Transverse colon (tissue), 4 donors: ENCODE data around the gene KIAA0232. TPM values are rescaled to one million over a fixed set of nuclear protein-coding genes. Genes with fewer than 3 reads are reported as not detected.

Experiments used
- DNase-seq: peaks from one replicate; pipeline ENCODE4 v3.0.0-alpha.2; 2019
- H3K27ac ChIP-seq, 4 donors: fragments of 200-600 bp; sonication (generic); 2 replicates each; pipeline ENCODE4 v1.5.1; 2016 to 2018; ENCODE audit warnings: inconsistent platforms in 4 of 4
- H3K27me3 ChIP-seq: fragments of 200-600 bp; sonication (generic); 2 replicates; pipeline ENCODE4 v1.5.1; 2017; ENCODE audit warnings: inconsistent platforms
- H3K36me3 ChIP-seq, 4 donors: fragments of 200-600 bp; sonication (generic); 2 replicates each; pipeline ENCODE4 v1.5.1; 2017 to 2019; ENCODE audit warnings: inconsistent platforms in 4 of 4
- H3K4me1 ChIP-seq, 4 donors: fragments of 200-600 bp; sonication (generic); 2 replicates each; pipeline ENCODE4 v1.5.1; 2017 to 2020; ENCODE audit warnings: inconsistent platforms in 4 of 4
- H3K4me3 ChIP-seq, 4 donors: fragments of 200-600 bp; sonication (generic); 1 replicate in 1 of 4; 2 replicates in 3 of 4; pipeline versions ENCODE4 v1.5.1 to v1.6.1; 2017 to 2019; ENCODE audit warnings: inconsistent platforms in 4 of 4
- H3K9me3 ChIP-seq, 2 donors: fragments of 200-600 bp; sonication (generic); 2 replicates each; pipeline ENCODE4 v1.5.1; 2017 to 2019; ENCODE audit warnings: inconsistent platforms in 2 of 2
- CTCF ChIP-seq, 5 experiments: fragments of 200-600 bp in 3 of 5; fragments of 450-650 bp in 2 of 5; sonication (generic) in 3 of 5; IDR thresholded peaks; 1 replicate in 2 of 5; 2 replicates in 3 of 5; pipeline ENCODE4 v1.5.1; 2016 to 2017; ENCODE audit warnings: antibody characterized with exemption in 5 of 5, inconsistent platforms in 3 of 5, mild to moderate bottlenecking in 2 of 5, moderate library complexity in 1 of 5
- EP300 ChIP-seq: sonication (generic); formaldehyde crosslinking; IDR thresholded peaks from one replicate; pipeline ENCODE4 v1.6.1; 2017; ENCODE audit warnings: antibody characterized with exemption, low read depth
- POLR2A ChIP-seq: fragments of 450-650 bp; IDR thresholded peaks from one replicate; pipeline ENCODE4 v1.6.1; 2016; ENCODE audit warnings: antibody characterized with exemption, mild to moderate bottlenecking, moderate library complexity
- POLR2AphosphoS5 ChIP-seq, 3 donors: sonication (generic); formaldehyde crosslinking; IDR thresholded peaks; one replicate each; pipeline ENCODE4 v1.6.1; 2016; ENCODE audit warnings: antibody characterized with exemption in 3 of 3
- WGBS, 2 donors: methylation state at CpG; one replicate each; pipeline ENCODE4 v1.1.5; 2018; ENCODE audit warnings: low coverage in 1 of 2; 5-methylcytosine and 5-hydroxymethylcytosine counted together
- in situ Hi-C, 4 donors: fragments of 200-750 bp; cut with MboI; loops; one replicate each; pipeline versions ENCODE4 v1.15.0 to v1.15.1; 2017; ENCODE audit warnings: low sequenced_read_pairs in 3 of 4, low pct_ligation_motif_present in 1 of 4, low pct_unique_long_range_greater_than_20kb in 1 of 4
- intact Hi-C: fragments of 100-400 bp; cut with DNase I; formaldehyde crosslinking; loops from one replicate; pipeline ENCODE4 v1.15.1; 2023; ENCODE audit warnings: low total_unique reads
- total RNA-seq, 4 donors: library from RNA; depleted of rRNA; stranded (reverse); fragments of >200 nt; gene quantifications; one replicate each; pipeline ENCODE4 v1.1.0, GENCODE V29; 2016

Gene KIAA0232
- total RNA-seq, 4 donors from 2014 or later, result 17.9 to 83.4 (median 43.0) TPM

GRCh38 chr4:6928081-6928480 lies 145.6 kb downstream of the KIAA0232 start:
- Histone ChIP-seq H3K4me1 (peaks cover 32 to 58% (median 50%) of the 10 kb centered on the region in 4 donors), H3K27me3 (no peaks in the 10 kb centered on the region), H3K9me3 (no peaks in the 10 kb centered on the region), H3K36me3 (peaks cover 0 to 15% (median 4%) of the 10 kb centered on the region in 4 donors), H3K27ac (peak overlapping the region; percentile 76 to 88 (median 84)), H3K4me3 (no peak overlapping the region)
- DNase-seq, result no peak
- TF ChIP-seq CTCF (IDR thresholded peaks at IDR 0.05) (no peak), POLR2AphosphoS5 (IDR thresholded peaks at IDR 0.05) (no peak), POLR2A (no peak), EP300 (no peak)
- intact Hi-C loops, result no loop called here
- WGBS, 2 donors, result 85 to 100% methylated on average over 3 to 4 of the region's 4 CpGs
- in situ Hi-C loops, result no loop called here

- Histone ChIP-seq H3K27ac (peak overlapping the region; percentile 76 to 88 (median 84)), H3K4me1 (peaks cover 32 to 58% (median 50%) of the 10 kb centered on the region in 4 donors), H3K4me3 (peak overlapping the region in 2 of 4 donors; percentile 8 to 11), H3K9me3 (no peaks in the 10 kb centered on the region), H3K36me3 (peaks cover 0 to 5% (median under 1%) of the 10 kb centered on the region in 4 donors), H3K27me3 (no peaks in the 10 kb centered on the region)
- DNase-seq, result no peak
- TF ChIP-seq CTCF (IDR thresholded peaks at IDR 0.05) (no peak), POLR2A (no peak), EP300 (no peak), POLR2AphosphoS5 (IDR thresholded peaks at IDR 0.05) (no peak)
- 67 to 71% methylated on average over 6 to 9 of the region's 9 CpGs for WGBS, 2 donors
- in situ Hi-C loops (no loop called here), intact Hi-C loops (no loop called here)
These were observed 146.8 kb downstream of the KIAA0232 start for GRCh38 chr4:6929339-6929811.

GRCh38 chr4:6929812-6930464 lies 147.4 kb downstream of the KIAA0232 start:
- Histone ChIP-seq H3K4me1 (peaks cover 34 to 58% (median 51%) of the 10 kb centered on the region in 4 donors), H3K4me3 (peak overlapping the region in 2 of 4 donors; percentile 8 to 11), H3K27ac (peak overlapping the region; percentile 76 to 88 (median 84)), H3K27me3 (no peaks in the 10 kb centered on the region), H3K9me3 (no peaks in the 10 kb centered on the region), H3K36me3 (no peaks in the 10 kb centered on the region)
- in situ Hi-C loops, result no loop called here
- intact Hi-C loops, result no loop called here
- WGBS, 2 donors, result 35 to 62% methylated on average over 9 to 15 of the region's 15 CpGs
- TF ChIP-seq POLR2A, result peak; percentile 42
- TF ChIP-seq CTCF (IDR thresholded peaks at IDR 0.05), result no peak
- peak; percentile 20 to 45 (median 38) for TF ChIP-seq POLR2AphosphoS5 (IDR thresholded peaks at IDR 0.05)
- peak; percentile 56 for DNase-seq

DNA sequence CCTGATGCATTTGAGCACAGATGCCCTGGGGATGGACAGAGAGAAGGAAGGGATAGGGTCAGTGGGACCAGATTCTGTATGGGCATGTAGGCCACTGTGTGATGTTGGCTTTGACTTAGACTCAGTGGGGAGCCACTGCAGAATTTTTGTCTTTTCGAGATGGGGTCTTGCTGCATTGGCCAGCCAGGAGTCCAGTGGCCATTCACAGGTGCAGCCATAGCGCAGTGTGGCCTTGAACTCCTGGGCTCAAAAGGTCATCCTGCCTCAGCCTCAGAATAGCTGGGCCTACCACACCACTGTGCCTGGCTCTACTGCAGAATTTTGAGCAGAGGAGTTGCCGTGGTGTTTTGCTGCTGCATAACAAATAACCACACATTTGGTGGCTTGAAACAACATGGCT lies 149.9 kb downstream of the KIAA0232 start:
- Histone ChIP-seq H3K27ac (no peak overlapping the region), H3K36me3 (no peaks in the 10 kb centered on the region), H3K4me3 (no peak overlapping the region), H3K27me3 (no peaks in the 10 kb centered on the region), H3K9me3 (no peaks in the 10 kb centered on the region), H3K4me1 (peaks cover 25 to 44% (median 37%) of the 10 kb centered on the region in 4 donors)
- 94% methylated on average over 3 of the region's 3 CpGs; no CpG with 5 or more reads in 1 of the 2 donors for WGBS, 2 donors
- intact Hi-C loops, result no loop called here
- no peak for DNase-seq
- in situ Hi-C loops, result no loop called here
- TF ChIP-seq EP300 (no peak), POLR2AphosphoS5 (IDR thresholded peaks at IDR 0.05) (no peak), POLR2A (no peak), CTCF (IDR thresholded peaks at IDR 0.05) (no peak)
